ENCODE data around the gene MCUB. TPM values are rescaled to one million over a fixed set of nuclear protein-coding genes. Genes with fewer than 3 reads are reported as not detected.

MCUB gene
- total and polyA plus RNA-seq, 9 of the 15 experiments (the other 6 are each of a cell fraction or from before 2014, with no cell fraction given) = 1.4 to 21.5 (median 5.4) TPM

- TF ChIP-seq, protein P1, sequence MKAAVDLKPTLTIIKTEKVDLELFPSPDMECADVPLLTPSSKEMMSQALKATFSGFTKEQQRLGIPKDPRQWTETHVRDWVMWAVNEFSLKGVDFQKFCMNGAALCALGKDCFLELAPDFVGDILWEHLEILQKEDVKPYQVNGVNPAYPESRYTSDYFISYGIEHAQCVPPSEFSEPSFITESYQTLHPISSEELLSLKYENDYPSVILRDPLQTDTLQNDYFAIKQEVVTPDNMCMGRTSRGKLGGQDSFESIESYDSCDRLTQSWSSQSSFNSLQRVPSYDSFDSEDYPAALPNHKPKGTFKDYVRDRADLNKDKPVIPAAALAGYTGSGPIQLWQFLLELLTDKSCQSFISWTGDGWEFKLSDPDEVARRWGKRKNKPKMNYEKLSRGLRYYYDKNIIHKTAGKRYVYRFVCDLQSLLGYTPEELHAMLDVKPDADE (conservative IDR thresholded peaks at IDR 0.05; ENCODE audit: control insufficient read depth, low read depth, low read length) = no peak
- TF ChIP-seq CREM (IDR thresholded peaks at IDR 0.05; ENCODE audit: low read depth) = no peak
- 0 out of 2 replicates have a peak, but pooled peaks have one; percentile 18 for TF ChIP-seq ZNF766 (CRISPR knock-in tag; conservative IDR thresholded peaks at IDR 0.05)
- TF ChIP-seq ZEB2 (IDR thresholded peaks at IDR 0.05) = peak; percentile 28; the same call in 1 of the 2 replicates
- TF ChIP-seq, protein P2, sequence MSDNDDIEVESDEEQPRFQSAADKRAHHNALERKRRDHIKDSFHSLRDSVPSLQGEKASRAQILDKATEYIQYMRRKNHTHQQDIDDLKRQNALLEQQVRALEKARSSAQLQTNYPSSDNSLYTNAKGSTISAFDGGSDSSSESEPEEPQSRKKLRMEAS (CRISPR knock-in tag; IDR thresholded peaks at IDR 0.05) = peak; percentile 11; the same call in 1 of the 2 replicates
- peak in 1 of 2 experiments; percentile 39; a peak in 1 of 4 replicates for TF ChIP-seq ZNF639 (CRISPR knock-in tag; conservative IDR thresholded peaks at IDR 0.05 in 1 of 2, IDR thresholded peaks at IDR 0.05 in 1 of 2)
- peak in 1 of 3 experiments; percentile 79 for TF ChIP-seq YY1 (IDR thresholded peaks at IDR 0.05; ENCODE audit: borderline replicate concordance in 1 of 3, control insufficient read depth in 1 of 3, extremely low read depth in 1 of 3, insufficient read depth in 3 of 3, insufficient read length in 1 of 3, insufficient replicate concordance in 2 of 3, low read depth in 1 of 3, low read length in 2 of 3)
- TF ChIP-seq, protein P3, sequence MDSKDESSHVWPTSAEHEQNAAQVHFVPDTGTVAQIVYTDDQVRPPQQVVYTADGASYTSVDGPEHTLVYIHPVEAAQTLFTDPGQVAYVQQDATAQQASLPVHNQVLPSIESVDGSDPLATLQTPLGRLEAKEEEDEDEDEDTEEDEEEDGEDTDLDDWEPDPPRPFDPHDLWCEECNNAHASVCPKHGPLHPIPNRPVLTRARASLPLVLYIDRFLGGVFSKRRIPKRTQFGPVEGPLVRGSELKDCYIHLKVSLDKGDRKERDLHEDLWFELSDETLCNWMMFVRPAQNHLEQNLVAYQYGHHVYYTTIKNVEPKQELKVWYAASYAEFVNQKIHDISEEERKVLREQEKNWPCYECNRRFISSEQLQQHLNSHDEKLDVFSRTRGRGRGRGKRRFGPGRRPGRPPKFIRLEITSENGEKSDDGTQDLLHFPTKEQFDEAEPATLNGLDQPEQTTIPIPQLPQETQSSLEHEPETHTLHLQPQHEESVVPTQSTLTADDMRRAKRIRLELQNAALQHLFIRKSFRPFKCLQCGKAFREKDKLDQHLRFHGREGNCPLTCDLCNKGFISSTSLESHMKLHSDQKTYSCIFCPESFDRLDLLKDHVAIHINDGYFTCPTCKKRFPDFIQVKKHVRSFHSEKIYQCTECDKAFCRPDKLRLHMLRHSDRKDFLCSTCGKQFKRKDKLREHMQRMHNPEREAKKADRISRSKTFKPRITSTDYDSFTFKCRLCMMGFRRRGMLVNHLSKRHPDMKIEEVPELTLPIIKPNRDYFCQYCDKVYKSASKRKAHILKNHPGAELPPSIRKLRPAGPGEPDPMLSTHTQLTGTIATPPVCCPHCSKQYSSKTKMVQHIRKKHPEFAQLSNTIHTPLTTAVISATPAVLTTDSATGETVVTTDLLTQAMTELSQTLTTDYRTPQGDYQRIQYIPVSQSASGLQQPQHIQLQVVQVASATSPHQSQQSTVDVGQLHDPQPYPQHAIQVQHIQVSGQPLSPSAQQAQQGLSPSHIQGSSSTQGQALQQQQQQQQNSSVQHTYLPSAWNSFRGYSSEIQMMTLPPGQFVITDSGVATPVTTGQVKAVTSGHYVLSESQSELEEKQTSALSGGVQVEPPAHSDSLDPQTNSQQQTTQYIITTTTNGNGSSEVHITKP (IDR thresholded peaks at IDR 0.05; ENCODE audit: partially characterized antibody) = no peak
- TF ChIP-seq DMBX1 (CRISPR knock-in tag; IDR thresholded peaks at IDR 0.05; ENCODE audit: borderline replicate concordance) = peak; percentile 55; the same call in 1 of the 2 replicates
- TF ChIP-seq, protein P4, sequence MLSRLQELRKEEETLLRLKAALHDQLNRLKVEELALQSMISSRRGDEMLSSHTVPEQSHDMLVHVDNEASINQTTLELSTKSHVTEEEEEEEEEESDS (CRISPR knock-in tag; IDR thresholded peaks at IDR 0.05) = no peak
- TF ChIP-seq PURB (CRISPR knock-in tag; IDR thresholded peaks at IDR 0.05; ENCODE audit: low read depth) = no peak
- TF ChIP-seq MNT (conservative IDR thresholded peaks at IDR 0.05) = peak in 1 of 2 experiments; percentile 51; a peak in 3 of 4 replicates
- no peak for TF ChIP-seq HOXB6 (CRISPR knock-in tag; IDR thresholded peaks at IDR 0.05; ENCODE audit: borderline replicate concordance)
- 0 out of 2 replicates have a peak, but pooled peaks have one; percentile 24 for TF ChIP-seq MTA3 (IDR thresholded peaks at IDR 0.05; ENCODE audit: borderline replicate concordance)
These were observed 175.7 kb downstream of the MCUB start (continued) for GRCh38 chr4:109735566-109736365.
